Stimulated activated CD4-positive, alpha-beta T cell treated with anti-CD3 and anti-CD28 coated beads, Interleukin-1b, Interleukin-23, amount 100 ng/mL, for 48 hours (primary cell): ENCODE results near the gene ATXN1.

Experiments used
- DNase-seq: peaks from one replicate; pipeline ENCODE4 v3.0.0-alpha.2; 2020

Gene ATXN1

DNA sequence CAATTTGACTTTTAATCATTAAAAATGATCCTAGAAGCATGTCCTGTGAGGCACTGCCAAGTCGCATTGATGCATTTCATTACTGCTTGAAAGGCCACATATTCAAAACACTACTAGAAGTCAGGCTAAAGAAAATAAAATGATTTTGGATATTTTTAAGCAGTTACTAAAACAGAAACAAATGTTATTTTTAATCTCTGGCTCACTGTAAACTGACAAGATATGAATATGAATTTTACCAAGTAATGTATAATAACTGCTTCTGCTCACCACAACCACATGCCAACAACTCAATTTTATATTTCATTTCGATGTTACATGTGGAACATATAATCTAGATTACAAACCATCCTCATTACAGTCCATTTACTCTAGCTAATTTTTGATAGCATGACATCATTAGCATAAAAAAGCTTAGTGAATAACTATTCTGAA is 90.6 kb downstream of the ATXN1 start:
- DNase-seq, result no peak

DNA sequence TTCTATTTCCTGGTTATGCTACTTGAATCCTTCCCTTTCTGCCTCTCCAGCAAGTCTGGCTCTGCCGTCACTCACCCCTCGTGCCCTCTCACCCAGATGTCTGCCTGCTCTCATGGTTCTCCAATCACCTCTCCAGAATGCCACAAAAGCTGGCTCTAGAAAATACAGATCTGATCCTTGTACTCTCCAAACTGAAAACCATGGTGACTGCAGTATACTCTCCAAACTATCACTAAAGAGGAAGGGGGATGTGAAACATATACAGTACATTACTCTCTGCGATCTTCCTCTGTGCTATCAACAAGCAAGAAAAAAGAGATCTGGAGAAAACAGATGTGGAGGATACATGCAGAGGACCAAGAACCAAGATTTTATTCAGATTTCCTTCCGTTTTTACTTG is 91.1 kb downstream of the ATXN1 start:
- DNase-seq, result no peak

DNA sequence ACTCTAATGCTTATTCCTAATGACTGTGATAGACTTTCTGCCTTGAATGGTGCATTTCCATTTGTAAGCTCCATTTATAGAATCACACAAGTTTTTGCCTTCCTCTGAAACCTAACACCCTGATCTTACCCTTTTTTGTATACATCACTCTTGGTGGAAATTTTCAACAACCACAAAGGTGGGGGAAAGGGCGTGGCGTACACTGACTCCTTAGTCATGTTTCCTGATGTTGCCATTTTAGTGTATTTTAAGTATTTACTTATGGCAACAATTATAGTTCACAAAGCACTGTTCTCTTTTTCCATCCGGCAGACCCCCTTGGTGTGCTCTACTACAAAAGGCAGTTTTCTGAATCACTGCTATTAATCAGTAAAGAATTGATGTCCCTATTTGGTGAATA is 92.0 kb downstream of the ATXN1 start:
- peak; percentile 70 for DNase-seq

DNA sequence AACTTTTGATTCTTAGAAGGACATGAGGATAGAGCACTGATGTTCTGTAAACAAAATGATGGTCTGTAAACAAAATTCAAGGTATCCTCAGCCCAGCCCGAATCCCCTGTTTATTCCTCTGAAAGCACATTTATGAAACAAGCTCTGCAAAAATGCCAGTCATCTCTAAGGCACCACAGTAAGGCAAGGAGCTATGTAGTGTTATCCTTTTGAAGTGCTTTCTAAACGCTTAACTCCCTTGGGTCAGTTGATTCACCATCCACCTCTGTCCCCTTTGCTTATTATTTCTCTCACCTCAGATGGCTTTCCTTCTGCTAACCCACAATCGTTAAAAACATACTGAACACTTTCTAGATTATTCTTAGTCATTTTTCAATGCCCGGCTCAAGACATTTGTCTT is 93.8 kb downstream of the ATXN1 start:
- DNase-seq, result no peak

DNA sequence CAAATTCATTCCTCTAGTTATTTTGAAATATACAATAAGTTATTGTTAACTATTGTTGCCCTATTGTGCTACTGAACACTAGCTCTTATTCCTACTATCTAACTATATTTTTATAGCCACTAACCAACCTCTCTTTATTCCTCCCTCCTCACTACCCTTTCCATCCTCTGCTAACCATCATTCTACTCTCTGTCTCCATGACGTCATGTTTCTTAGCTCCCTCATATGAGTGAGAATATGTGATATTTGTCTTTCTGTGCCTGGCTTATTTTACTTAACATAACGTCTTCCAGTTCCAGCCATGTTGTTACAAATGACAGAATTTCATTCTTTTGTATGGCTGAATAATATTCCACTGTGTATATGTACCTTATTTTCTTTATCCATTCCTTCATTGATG is 95.3 kb downstream of the ATXN1 start:
- no peak for DNase-seq

DNA sequence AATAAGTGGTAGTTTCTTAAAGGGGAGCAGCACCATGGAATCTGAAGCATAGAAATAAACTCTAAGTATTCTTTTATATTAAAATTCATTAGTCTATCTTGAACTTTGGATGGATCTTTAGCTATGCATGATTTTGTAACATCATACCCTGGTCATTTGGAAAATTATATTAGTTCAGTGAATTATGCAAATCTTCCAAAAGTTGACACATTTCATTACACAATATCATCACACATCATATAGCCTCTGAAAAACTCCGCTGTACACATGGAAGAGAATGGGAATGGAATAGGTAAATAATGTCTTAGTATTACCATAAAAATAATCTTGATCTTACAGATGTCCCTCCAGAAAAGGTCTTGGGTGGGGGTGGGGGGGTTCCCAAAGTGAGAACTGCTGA is 96.1 kb downstream of the ATXN1 start:
- DNase-seq, result no peak

DNA sequence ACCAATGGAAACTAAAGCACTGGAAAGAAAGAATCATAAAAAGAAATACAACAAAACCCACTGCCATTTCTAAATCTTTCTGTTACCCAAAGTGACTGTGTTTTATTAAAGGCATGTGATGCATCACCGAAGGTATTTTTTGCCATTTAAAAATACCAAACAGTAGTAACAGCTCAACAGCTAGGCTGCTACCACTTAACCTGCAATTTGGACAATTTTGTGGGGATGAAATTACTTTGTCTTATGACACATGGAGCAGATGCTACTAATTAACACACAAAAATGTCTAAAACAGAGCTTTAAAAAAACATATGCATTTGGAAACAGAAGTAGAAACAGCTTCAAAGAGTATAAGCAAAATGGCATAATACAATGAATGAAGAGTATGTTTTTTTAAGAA is 97.4 kb downstream of the ATXN1 start:
- DNase-seq, result no peak

DNA sequence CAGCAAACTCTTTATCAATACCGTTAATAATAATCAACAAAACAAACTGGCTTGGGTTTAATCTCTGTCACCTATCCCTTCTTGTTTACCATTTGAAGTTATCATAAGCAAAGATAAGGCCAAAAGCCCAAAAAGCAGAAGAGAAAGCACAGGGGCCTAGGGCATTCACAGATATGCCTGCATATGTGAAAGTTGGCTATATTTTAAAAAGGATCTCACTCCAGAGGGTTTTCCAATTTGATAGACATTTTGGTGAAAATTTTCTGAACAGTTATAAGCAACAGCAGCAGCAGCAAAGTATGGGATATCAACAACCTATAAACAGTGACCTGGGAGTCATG is 101.1 kb downstream of the ATXN1 start:
- DNase-seq, result no peak

DNA sequence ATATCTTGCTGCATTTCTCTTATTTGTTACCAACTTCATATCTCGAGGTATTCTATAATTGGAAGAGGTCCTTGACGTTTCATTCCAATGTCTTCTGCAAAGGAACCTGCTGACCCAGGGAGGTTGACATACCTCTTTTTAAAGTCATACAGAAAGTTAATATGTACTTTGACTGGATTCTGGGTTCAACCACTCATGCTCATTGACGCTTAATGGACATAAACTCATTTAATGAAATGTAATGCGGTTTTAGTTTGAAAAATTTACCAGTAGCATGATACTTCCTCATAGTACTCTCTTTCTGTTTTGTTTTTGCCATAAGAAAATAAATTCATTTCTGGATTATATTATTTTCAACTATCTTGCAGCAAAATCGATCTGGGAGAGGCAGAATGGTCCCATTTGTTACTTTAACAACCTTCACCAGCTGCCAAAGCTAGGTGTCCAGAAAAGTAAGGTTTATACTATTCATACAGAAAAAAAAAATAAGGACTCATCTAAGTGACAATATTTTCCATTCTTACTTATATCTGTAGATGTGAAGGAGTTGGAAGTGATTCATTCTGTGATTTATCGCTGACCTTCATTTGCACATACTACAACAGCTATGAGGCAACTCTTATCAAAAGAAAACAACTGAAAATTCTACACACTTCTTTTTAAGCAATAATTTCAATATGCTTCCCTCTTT is 101.6 kb downstream of the ATXN1 start:
- no peak for DNase-seq

DNA sequence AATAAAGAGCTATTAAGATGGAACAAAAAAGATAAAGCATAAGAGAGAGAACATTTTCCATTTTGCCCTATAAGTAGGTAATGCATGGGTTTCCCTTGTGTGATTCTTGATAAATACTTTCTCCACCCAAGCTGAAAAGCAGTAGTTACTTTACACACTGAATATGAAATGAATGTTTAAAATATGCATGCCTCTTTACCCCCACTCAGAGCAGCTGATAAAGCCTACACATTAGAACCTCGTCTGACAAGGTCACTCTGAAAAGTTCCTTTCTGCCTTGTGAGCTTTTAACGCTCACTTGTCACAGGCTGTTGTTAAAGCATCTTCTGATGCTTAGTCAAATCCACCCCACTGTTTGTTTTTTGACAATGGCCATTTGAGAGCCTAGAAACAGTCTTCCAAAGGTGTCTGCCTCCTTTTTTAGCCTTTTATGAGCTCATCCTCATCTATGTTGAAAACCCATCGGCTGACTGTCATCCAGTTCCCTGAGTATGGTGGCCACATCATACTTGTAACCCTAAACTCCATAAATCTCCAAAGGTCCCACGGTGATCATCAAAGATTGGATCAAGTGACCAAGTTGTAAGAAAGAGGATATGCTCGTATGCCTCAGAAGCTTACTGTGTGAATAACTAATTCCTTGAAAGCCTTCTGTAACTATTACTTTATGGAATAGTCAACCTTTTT is 102.8 kb downstream of the ATXN1 start:
- no peak for DNase-seq

DNA sequence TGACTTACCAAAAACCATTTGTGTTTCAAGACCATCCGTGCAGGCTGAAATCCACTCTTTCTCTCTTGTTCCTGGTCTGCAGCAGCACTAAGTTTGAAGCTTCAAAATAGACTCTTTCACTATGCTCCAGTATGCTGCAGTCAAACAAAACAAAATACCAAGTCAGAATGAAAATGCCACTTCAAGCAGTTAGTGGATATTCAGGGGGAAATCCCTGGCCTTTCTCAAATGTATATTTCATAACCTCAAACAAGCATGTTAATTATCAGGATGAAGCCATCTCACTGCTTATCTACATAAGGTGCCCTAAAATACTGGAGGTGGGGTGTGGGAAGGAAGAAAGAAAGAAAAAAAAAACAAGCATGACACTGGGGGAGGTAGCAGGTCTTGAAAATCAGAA is 103.5 kb downstream of the ATXN1 start:
- DNase-seq, result no peak

DNA sequence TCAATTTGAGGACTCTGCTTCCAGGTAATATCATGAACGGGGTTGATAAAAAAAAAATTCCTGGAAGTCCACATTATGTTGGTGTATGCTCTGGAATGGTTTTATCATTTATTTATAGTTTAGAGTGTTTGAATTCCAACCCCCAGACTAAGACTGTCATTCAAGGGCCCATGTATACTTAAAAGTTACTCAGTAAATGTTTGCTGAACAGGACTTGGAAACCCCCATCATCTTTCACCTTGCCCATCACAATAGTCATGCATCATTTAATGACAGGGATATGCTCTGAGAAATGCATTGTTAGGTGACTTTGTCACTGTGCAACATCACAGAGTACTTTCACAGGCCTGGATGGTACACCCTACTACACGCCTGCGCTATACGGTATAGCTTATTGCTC is 104.8 kb downstream of the ATXN1 start:
- DNase-seq, result no peak

DNA sequence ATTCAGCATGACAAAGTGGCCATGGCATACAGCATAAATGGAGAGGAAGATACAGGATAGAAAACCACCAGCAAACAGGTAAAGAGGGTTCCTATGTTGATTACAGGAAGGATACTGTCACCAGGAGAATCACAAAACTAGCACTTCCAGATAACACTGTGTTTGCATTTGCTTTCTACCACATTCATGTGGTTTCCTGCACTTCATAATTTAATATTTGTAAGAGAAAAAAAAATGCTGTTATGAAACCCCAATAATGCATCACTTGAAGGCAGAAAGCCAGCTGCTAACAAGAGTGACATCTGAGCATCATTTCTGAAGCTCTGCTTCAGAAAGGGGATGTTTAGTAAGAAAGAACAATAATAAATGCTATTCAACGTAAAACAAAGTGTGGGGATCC is 106.6 kb downstream of the ATXN1 start:
- DNase-seq, result no peak

DNA sequence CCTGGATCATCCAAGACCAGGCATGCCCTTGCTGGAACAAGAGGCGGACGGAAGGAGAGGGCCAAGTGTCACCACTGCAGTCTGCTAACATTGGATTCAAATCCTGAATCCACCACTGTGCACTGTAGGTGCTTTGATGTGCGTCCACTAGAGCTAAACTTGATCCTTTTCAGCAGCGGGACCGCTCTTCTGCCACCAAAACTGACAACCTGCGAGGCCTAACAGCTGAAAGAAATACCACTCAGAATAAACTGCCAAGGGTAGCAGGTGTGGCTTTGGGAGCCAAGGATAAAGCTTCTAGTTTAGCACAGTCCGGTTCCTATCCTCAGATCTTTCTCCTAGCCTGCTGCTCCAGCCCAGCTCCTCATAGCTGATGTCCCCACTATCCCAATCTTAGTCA is 108.0 kb downstream of the ATXN1 start:
- no peak for DNase-seq

DNA sequence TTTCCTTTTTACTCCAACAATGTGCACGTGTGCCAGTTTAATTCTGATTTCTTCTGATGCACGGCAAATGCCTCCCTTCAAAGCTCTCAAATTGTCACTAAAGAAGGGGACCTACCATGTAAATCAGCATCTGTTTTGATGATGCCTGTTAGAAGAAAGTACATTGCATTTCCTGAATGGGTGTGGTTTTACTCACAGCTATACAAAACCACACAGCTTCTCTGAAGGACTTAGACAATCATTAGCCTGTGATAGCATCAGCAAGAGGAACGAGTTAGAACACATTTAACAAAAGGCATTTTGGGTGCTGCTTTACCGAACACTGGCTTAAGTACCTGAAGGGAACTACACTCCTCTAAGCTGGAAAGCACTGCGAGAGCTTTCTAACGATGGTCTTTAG is 109.4 kb downstream of the ATXN1 start:
- DNase-seq, result no peak

DNA sequence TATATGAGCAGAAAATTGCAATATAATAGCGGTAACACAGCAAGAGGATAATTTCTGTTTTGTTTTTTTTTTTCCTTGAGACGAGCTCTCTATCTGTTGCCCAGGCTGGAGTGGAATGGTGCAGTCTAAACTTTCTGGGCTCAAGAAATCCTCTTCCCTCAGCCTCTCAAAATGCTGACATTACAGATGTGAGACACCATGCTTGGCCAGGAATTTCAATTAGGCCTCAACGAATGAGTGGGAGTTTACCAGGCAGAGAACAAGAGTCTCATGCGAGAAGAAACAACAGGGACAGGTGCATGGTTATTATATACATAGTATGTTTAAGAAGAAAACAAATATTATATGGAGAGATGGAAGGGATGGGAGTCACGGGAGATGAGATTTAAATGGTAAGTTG is 111.4 kb downstream of the ATXN1 start:
- DNase-seq, result no peak

DNA sequence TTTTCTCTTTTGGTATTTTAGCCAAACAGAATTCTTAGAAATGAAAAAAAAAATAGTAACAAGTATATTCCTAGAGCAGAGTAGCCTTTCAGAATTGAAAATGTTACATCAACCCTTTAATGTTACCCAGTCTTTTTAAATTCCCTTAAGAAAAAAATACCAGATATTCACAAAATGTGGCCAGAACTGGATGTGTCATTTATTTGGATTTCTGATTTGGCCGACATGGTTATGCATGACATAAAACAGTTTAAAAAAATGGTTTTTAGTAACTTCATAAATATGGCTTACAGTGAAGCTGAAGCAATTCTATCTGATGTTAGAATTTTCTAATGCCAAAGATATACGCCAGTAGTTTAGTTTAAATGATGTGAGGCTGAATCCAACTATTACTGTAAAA is 112.0 kb downstream of the ATXN1 start:
- no peak for DNase-seq

DNA sequence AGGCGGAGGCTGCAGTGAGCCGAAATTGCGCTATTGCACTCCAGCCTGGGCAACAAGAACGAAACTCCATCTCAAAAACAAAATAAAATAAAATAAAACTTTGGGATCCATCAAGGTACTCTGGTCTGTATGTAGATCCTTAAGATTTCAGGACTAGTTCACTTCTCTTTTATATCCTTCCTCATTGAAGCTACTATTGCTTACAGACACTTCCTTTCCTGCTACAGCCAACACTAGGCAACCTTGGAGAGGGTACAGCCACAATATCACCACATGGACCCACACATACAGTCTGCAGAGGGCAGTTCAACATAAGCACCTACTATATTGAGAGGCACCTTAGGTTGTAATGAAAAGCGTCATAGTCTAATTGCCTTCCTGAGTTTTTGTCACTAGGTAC is 113.3 kb downstream of the ATXN1 start:
- DNase-seq, result no peak

DNA sequence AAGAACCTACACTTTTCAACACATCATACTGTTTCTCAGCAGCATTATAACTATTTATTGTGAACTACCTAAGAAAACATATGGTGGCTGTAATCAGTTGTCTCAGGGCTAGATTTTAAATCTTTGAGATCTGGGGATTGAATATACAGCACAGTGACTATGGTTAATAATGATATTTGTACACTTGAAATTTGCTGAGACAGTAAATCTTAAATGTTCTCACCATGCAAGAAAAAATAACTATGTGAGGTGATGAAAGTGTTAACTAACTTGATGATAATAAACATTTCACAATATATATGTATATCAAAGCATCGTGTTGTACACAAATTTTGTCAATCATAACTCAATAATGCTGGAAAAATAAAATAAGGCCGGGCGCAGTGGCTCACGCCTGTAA is 113.8 kb downstream of the ATXN1 start:
- DNase-seq, result no peak

DNA sequence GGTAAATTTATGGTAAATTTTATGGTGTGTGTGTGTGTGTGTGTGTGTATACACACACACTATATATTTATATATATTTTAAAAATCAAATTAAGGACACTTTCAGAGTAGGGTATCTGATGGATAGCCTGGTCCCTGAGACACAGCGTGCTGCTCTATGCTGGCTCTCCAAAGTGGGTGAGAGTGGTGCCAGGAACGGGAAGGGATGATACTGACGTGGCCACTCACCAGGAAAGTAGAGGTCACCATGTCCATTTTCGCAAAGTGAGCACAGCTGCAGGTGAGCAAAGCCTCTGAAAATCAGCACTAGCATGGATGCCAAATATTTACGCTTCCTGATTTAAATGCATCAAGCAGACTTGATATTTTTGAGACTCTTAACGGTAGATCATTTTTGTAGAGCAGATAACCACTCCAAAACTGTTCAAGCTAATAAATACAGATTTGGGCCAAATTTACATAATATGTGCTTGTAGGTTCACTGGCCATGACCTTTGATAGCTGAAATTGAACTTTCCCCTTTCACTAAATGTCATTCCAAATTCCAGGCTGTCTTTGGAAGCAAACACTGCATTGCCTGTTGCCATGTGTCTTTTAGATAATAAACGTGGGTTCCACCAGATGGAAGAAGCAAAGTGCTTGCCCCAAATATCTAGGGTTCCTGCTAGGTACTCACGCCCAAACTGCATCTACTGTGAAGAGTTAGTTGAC is 116.6 kb downstream of the ATXN1 start:
- no peak for DNase-seq

DNA sequence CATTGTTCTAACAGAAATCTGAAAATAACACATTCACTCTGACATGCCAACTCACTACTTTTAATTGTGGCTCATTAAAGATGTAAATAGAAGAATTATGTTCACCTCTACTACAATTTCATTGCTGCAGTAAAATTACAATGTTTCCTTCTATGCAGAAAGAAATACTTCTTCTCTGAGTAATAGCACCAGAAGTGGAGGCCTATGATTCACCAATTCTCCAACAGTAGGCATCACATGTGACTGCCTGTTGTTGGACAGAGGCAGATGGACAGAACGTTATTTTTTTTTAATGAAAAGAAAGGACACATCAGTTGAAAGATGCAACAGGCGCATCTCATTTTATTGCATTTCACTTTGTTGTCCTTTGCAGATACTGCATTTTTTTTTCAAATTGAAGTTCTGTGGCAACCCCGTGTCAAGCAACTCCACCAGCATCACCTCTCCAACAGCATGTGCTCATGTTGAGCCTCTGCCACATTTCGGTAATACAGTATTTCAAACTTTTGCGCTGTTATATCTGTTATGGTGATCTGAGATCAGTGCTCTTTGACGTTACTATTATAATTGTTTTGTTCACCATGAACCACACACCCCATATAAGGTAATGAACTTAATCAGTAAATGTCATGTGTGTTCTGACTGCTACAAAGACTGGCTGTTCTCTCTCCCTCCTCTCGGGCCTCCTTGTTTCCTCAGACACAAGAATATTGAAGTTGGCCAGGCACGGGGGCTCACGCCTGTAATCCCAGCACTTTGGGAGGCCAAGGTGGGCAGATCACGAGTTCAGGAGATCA is 121.4 kb downstream of the ATXN1 start:
- DNase-seq, result no peak

DNA sequence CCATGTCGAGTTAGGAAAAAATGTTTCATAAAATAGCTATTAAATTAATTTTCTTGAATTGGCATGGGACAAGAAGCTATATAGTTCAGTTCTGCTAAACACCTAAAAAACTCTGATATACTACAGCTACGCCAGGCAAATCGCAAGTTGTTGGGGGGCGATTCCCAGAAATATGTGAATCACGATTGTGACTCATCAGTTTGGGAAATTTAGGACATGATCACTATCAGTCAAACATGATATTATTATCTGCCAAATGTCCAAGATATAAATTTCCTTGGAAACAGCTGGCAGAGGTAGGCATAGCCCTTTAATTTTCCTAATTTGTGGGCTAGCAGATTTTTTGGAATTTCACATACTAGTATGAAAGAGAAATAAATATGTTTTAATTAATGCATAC is 123.6 kb downstream of the ATXN1 start:
- no peak for DNase-seq

DNA sequence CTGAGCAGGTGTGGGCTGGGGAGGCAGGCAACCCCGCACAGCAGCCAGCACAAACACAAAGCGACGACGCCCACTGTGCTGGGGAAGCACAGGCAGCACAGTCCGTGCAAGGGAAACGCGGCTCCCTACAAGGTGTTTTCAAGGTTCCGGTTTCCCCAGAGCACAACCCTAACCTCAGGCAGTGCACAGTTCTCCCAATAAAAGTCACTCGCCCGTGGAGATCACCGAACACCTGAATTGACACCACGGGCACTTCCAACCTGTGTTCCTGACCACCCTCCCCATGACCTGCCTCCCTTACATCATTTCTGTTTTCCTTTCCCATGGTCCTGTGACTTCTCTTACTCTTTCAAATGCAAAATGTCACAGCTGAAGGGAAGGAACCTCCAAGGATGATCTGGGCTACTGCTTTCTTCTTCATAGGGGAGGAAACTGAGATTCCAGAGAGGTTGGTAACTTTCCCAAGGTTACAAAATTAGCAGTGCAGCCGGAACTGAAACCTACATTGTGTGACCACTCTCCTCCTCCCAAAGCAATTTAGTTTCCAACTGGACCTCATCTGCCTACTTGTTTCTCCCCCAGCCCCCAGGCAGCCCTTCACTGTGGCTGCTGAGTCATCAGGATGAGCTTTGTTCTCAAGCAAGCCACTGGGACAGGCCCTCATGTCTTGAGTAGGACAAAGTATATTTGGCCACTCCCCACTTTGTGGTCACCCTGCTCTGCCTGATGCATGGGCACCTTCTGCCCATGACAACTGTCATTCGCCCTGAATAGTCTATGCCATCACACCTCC is 125.3 kb downstream of the ATXN1 start:
- no peak for DNase-seq
